PC-9 (cell line): ENCODE results near the gene TMEM250. TPM values are rescaled to one million over a fixed set of nuclear protein-coding genes. Genes with fewer than 3 reads are reported as not detected.

Experiments used
- BruUV-seq: library from RNA; stranded (reverse); fragments of 400-500 nt; replicated peaks from 2 replicates; lab custom pipeline; 2021; lab: Mats Ljungman, UMichigan
- CTCF ChIA-PET: fragments of 300-600 bp; sonication (Branson Sonifier 250); formaldehyde crosslinking; loops from one replicate; lab custom pipeline; 2022; ENCODE audit warnings: antibody characterized with exemption; lab: Charles Lee
- POLR2A ChIA-PET: fragments of 300-600 bp; sonication (Branson Sonifier 250); formaldehyde crosslinking; loops from one replicate; lab custom pipeline; 2022; ENCODE audit warnings: antibody characterized with exemption; ENCODE audit not compliant: unreplicated experiment; lab: Charles Lee
- DNase-seq, 2 experiments: peaks; one replicate each; pipeline versions ENCODE4 v3.0.0 to v3.0.0-alpha.2; 2015 to 2022; ENCODE audit warnings: mixed read lengths in 1 of 2
- H2AFZ ChIP-seq: fragments of 200-600 bp; sonication (generic); 2 replicates; pipeline ENCODE4 v1.8.1; 2017; ENCODE audit warnings: antibody characterized with exemption
- H3F3A ChIP-seq: fragments of 200-600 bp; sonication (generic); 2 replicates; pipeline ENCODE4 v1.8.1; 2017; ENCODE audit warnings: antibody characterized with exemption, mild to moderate bottlenecking, low read depth; ENCODE audit not compliant: insufficient read depth
- H3K27ac ChIP-seq: fragments of 200-600 bp; sonication (generic); 2 replicates; pipeline ENCODE4 v1.6.1; 2016; ENCODE audit warnings: mixed run types
- H3K27me3 ChIP-seq: fragments of 200-600 bp; sonication (generic); 2 replicates; pipeline ENCODE4 v1.6.1; 2016; ENCODE audit warnings: low read depth, mixed run types; ENCODE audit not compliant: insufficient read depth
- H3K36me3 ChIP-seq: fragments of 200-600 bp; sonication (generic); 2 replicates; pipeline ENCODE4 v1.6.1; 2016; ENCODE audit warnings: low read depth, mixed run types
- H3K4me1 ChIP-seq: fragments of 200-600 bp; sonication (generic); replicated peaks from 2 replicates; pipeline ENCODE4 v1.6.1; 2016; ENCODE audit warnings: mixed run types; ENCODE audit not compliant: insufficient read depth
- H3K4me2 ChIP-seq: fragments of 200-600 bp; sonication (generic); 2 replicates; pipeline ENCODE4 v1.6.1; 2017; ENCODE audit warnings: mixed run types
- H3K4me3 ChIP-seq: fragments of 200-600 bp; sonication (generic); 2 replicates; pipeline ENCODE4 v1.6.1; 2016; ENCODE audit warnings: mixed run types
- H3K79me2 ChIP-seq: fragments of 200-600 bp; sonication (generic); 2 replicates; pipeline ENCODE4 v1.6.1; 2017; ENCODE audit warnings: low read depth, mixed run types
- H3K9me2 ChIP-seq: fragments of 200-600 bp; sonication (generic); 2 replicates; pipeline ENCODE4 v1.8.1; 2017; ENCODE audit warnings: mild to moderate bottlenecking; ENCODE audit not compliant: insufficient read depth
- H3K9me3 ChIP-seq: fragments of 200-600 bp; sonication (generic); 2 replicates; pipeline ENCODE4 v1.8.1; 2016; ENCODE audit warnings: low read depth; ENCODE audit not compliant: insufficient read depth
- H4K20me1 ChIP-seq: fragments of 200-600 bp; sonication (generic); 2 replicates; pipeline ENCODE4 v1.8.1; 2017; ENCODE audit not compliant: insufficient read depth
- EZH2 ChIP-seq: fragments of 200-600 bp; sonication (generic); IDR thresholded peaks from 2 replicates; pipeline ENCODE4 v1.8.0; 2017; ENCODE audit warnings: antibody characterized with exemption, low read depth
- intact Hi-C: fragments of 100-400 bp; cut with micrococcal nuclease; formaldehyde crosslinking; loops from one replicate; pipeline ENCODE4 v1.10.0; 2022; ENCODE audit not compliant: unreplicated experiment
- total RNA-seq: library from RNA; stranded (reverse); gene quantifications from 2 replicates; pipeline ENCODE4 v1.2.3, GENCODE V29; 2021
- TF ChIP-seq, protein P1 (sequence below): fragments of 200-600 bp; sonication (generic); conservative IDR thresholded peaks from 2 replicates; pipeline ENCODE4 v1.6.1; 2017; ENCODE audit warnings: mixed run types, antibody characterized with exemption, mild to moderate bottlenecking, moderate library complexity

Gene TMEM250
- total RNA-seq, 1 experiment from 2014 or later = 73.8 TPM

DNA sequence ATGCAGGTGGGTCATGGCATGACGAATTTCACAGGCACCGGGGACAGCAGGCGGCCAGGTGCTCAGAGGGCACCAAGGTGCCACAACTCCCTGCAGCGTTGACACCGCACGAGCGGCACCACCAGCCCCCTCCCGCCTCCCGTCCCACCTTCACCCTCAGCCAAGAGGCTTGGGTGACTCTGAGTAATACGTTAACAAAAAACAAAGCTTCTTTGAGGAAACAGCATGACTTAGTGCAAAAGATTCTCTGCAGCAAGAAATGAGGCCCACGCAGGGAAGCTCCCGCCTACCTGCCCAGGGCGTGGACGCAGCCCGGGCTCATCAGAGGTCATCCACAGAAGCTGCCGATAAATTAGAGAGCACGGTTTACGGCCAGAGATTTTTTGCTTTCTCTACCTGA is 4.1 kb downstream of the TMEM250 start:
- intact Hi-C loops = loop anchor here (5.0 kb wide), 3 partner anchors 37 to 368 kb away; partner anchors contain the start of gene SEC16A
- no peak overlapping the region for H2AFZ ChIP-seq
- H3K9me2 ChIP-seq = no peaks in the 10 kb centered on the region
- H3K9me3 ChIP-seq = no peaks in the 10 kb centered on the region
- DNase-seq = no peak
- H3K4me2 ChIP-seq = no peak overlapping the region
- peaks cover 20% of the 10 kb centered on the region; the same call in 1 of the 2 replicates for H3F3A ChIP-seq
- peaks cover 31% of the 10 kb centered on the region for H3K79me2 ChIP-seq
- BruUV-seq = no TSS peak
- POLR2A ChIA-PET = no interaction called here
- TF ChIP-seq EZH2 = no peak
- H3K4me1 ChIP-seq = peaks cover 15% of the 10 kb centered on the region; the same call in 1 of the 2 replicates
- CTCF ChIA-PET = no interaction called here
- H3K27me3 ChIP-seq = no peaks in the 10 kb centered on the region
- no peak overlapping the region for H3K27ac ChIP-seq
- no peaks in the 10 kb centered on the region; the same call in 1 of the 2 replicates for H3K36me3 ChIP-seq
- no peak overlapping the region for H3K4me3 ChIP-seq
- peaks cover 14% of the 10 kb centered on the region for H4K20me1 ChIP-seq

DNA sequence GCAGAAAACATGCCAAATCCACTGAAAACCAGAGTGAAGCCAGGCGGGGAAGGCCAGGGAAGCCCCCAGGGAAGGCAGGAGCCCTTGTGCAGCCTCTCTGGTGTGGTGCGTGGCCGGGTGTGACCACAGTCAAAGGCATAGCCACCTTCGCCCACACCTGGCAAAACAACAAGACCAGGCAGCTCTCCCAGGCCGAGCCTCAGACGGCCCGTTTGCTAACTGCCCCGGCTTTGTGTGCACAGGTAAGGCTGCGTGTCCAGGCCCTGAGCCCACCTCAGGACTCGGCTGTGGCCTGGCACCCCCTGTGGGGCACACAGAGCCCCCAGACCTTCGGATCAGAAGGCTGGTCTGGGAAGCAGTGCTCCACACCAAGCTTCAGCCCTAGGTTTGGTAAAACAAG is 6.1 kb downstream of the TMEM250 start:
- H3K9me3 ChIP-seq = no peaks in the 10 kb centered on the region
- peaks cover 26% of the 10 kb centered on the region for H3K79me2 ChIP-seq
- POLR2A ChIA-PET = interaction anchor here (0.5 kb wide), 1 partner anchor 9 kb away, joined by 4 read pairs; no protein-coding TSS in a partner anchor
- no peak overlapping the region for H3K4me2 ChIP-seq
- H3K4me1 ChIP-seq = peaks cover 13% of the 10 kb centered on the region; the same call in 1 of the 2 replicates
- DNase-seq = no peak
- TF ChIP-seq, protein P1, sequence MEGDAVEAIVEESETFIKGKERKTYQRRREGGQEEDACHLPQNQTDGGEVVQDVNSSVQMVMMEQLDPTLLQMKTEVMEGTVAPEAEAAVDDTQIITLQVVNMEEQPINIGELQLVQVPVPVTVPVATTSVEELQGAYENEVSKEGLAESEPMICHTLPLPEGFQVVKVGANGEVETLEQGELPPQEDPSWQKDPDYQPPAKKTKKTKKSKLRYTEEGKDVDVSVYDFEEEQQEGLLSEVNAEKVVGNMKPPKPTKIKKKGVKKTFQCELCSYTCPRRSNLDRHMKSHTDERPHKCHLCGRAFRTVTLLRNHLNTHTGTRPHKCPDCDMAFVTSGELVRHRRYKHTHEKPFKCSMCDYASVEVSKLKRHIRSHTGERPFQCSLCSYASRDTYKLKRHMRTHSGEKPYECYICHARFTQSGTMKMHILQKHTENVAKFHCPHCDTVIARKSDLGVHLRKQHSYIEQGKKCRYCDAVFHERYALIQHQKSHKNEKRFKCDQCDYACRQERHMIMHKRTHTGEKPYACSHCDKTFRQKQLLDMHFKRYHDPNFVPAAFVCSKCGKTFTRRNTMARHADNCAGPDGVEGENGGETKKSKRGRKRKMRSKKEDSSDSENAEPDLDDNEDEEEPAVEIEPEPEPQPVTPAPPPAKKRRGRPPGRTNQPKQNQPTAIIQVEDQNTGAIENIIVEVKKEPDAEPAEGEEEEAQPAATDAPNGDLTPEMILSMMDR = no peak
- no peak for TF ChIP-seq EZH2
- intact Hi-C loops = no loop called here
- CTCF ChIA-PET = no interaction called here
- no peaks in the 10 kb centered on the region; the same call in 1 of the 2 replicates for H3K36me3 ChIP-seq
- no TSS peak for BruUV-seq
- H3K9me2 ChIP-seq = no peaks in the 10 kb centered on the region
- H3K27ac ChIP-seq = no peak overlapping the region
- no peak overlapping the region for H2AFZ ChIP-seq
- no peaks in the 10 kb centered on the region for H3K27me3 ChIP-seq
- peaks cover 14% of the 10 kb centered on the region for H4K20me1 ChIP-seq
- peaks cover 20% of the 10 kb centered on the region; the same call in 1 of the 2 replicates for H3F3A ChIP-seq
- H3K4me3 ChIP-seq = no peak overlapping the region

DNA sequence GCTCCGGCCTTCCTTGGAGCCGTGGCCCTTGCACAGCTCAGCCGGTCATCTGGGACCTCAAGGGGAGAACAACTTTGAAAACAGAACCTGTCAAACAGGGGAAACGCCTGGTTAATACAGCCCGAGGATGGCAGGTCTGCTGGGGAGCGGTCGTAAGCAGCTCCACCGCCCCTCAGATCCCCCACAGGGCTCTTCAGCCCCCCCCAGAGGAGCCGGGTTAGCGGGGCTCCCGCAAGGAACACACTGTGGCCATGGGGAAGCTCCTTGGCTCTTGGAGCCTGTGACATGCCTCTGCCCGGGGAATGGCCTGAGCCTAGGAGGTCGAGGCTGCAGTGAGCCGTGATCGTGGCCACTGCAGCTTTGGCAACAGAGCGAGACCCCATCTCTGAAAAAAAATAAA is 6.8 kb downstream of the TMEM250 start:
- Histone ChIP-seq H3K79me2 (peaks cover 19% of the 10 kb centered on the region), H3K9me3 (no peaks in the 10 kb centered on the region), H3K4me3 (no peak overlapping the region), H3K4me2 (no peak overlapping the region), H3K27me3 (no peaks in the 10 kb centered on the region), H3F3A (peaks cover 20% of the 10 kb centered on the region; the same call in 1 of the 2 replicates), H3K36me3 (no peaks in the 10 kb centered on the region; the same call in 1 of the 2 replicates), H2AFZ (no peak overlapping the region), H3K9me2 (no peaks in the 10 kb centered on the region), H3K27ac (no peak overlapping the region), H3K4me1 (peaks cover 7% of the 10 kb centered on the region; the same call in 1 of the 2 replicates), H4K20me1 (peaks cover 14% of the 10 kb centered on the region)
- no peak for DNase-seq
- intact Hi-C loops = no loop called here
- TF ChIP-seq EZH2 = no peak
- TF ChIP-seq, protein P1 = no peak
- CTCF ChIA-PET = no interaction called here
- BruUV-seq = no TSS peak
- POLR2A ChIA-PET = interaction anchor here (0.5 to 1.2 kb wide), 3 partner anchors 9 to 16 kb away, joined by 4 to 11 read pairs (median 5); no protein-coding TSS in a partner anchor
